MCF 10A (cell line): ENCODE results near the gene GADL1. TPM values are rescaled to one million over a fixed set of nuclear protein-coding genes. Genes with fewer than 3 reads are reported as not detected.

ENCODE experiments used
- BruUV-seq: library from RNA; stranded (reverse); fragments of 400-500 nt; replicated peaks from 2 replicates; lab custom pipeline; 2021; lab: Mats Ljungman, UMichigan
- CTCF ChIA-PET: fragments of 300-600 bp; sonication (Branson Sonifier 250); formaldehyde crosslinking; extraction: SDS; loops from one replicate; lab custom pipeline; 2021; ENCODE audit warnings: antibody characterized with exemption, inconsistent platforms; lab: Yijun Ruan, JAX
- POLR2A ChIA-PET: fragments of 300-600, 350-650 bp; sonication (Branson Sonifier 250); formaldehyde crosslinking; extraction: SDS; loops from one replicate; lab custom pipeline; 2020; ENCODE audit warnings: antibody characterized with exemption, inconsistent platforms; lab: Yijun Ruan, JAX
- DNase-seq: peaks from one replicate; pipeline ENCODE4 v3.0.0-alpha.2; 2018; ENCODE audit not compliant: unreplicated experiment
- H3K27ac Mint-ChIP-seq: one replicate; pipeline ENCODE4 v1.8.0; 2022; ENCODE audit warnings: mild to moderate bottlenecking, low read depth, mixed read lengths; ENCODE audit not compliant: unreplicated experiment
- H3K27me3 Mint-ChIP-seq: one replicate; pipeline ENCODE4 v1.8.0; 2022; ENCODE audit warnings: mixed read lengths; ENCODE audit not compliant: insufficient read depth, unreplicated experiment
- H3K36me3 Mint-ChIP-seq: one replicate; pipeline ENCODE4 v1.8.0; 2022; ENCODE audit warnings: mild to moderate bottlenecking, moderate library complexity, mixed read lengths; ENCODE audit not compliant: insufficient read depth, unreplicated experiment
- H3K4me1 Mint-ChIP-seq: one replicate; pipeline ENCODE4 v1.8.0; 2022; ENCODE audit warnings: mixed read lengths; ENCODE audit not compliant: insufficient read depth, unreplicated experiment
- H3K4me3 Mint-ChIP-seq: one replicate; pipeline ENCODE4 v1.8.0; 2022; ENCODE audit warnings: mild to moderate bottlenecking, moderate library complexity, mixed read lengths; ENCODE audit not compliant: unreplicated experiment
- H3K9me3 Mint-ChIP-seq: one replicate; pipeline ENCODE4 v1.8.0; 2022; ENCODE audit warnings: mixed read lengths; ENCODE audit not compliant: unreplicated experiment
- intact Hi-C: fragments of 100-400 bp; cut with micrococcal nuclease; formaldehyde crosslinking; loops from 2 replicates; pipeline ENCODE4 v1.14.1; 2022
- total RNA-seq: library from RNA; stranded (reverse); gene quantifications from 2 replicates; pipeline ENCODE4 v1.2.3, GENCODE V29; 2022
- TF ChIP-seq, protein P1 (sequence below): fragments of 200-600 bp; IDR thresholded peaks from one replicate; pipeline ENCODE4 v1.8.0; 2022; ENCODE audit warnings: antibody characterized with exemption, mild to moderate bottlenecking; ENCODE audit not compliant: unreplicated experiment

The GADL1 gene
- total RNA-seq, 1 experiment from 2014 or later: not detected

GRCh38 chr3:30747771-30748281 is 146.6 kb downstream of the GADL1 start:
- ChIA-PET POLR2A (interaction anchor here (0.7 kb wide), 1 partner anchor 496 kb away, joined by 3 read pairs; no protein-coding TSS in a partner anchor), CTCF (interaction anchor here (0.6 to 1.7 kb wide), 5 partner anchors 8 to 674 kb away, joined by 3 to 7 read pairs (median 4); no protein-coding TSS in a partner anchor)
- BruUV-seq: no TSS peak
- intact Hi-C loops: loop anchor here (1.0 to 2.0 kb wide), 5 partner anchors 55 to 735 kb away; no protein-coding TSS in a partner anchor
- Mint-ChIP-seq H3K4me3 (no peak overlapping the region), H3K9me3 (no peaks in the 10 kb centered on the region), H3K36me3 (no peaks in the 10 kb centered on the region), H3K27ac (no peak overlapping the region), H3K4me1 (peaks cover 6% of the 10 kb centered on the region), H3K27me3 (no peaks in the 10 kb centered on the region)
- TF ChIP-seq, protein P1, sequence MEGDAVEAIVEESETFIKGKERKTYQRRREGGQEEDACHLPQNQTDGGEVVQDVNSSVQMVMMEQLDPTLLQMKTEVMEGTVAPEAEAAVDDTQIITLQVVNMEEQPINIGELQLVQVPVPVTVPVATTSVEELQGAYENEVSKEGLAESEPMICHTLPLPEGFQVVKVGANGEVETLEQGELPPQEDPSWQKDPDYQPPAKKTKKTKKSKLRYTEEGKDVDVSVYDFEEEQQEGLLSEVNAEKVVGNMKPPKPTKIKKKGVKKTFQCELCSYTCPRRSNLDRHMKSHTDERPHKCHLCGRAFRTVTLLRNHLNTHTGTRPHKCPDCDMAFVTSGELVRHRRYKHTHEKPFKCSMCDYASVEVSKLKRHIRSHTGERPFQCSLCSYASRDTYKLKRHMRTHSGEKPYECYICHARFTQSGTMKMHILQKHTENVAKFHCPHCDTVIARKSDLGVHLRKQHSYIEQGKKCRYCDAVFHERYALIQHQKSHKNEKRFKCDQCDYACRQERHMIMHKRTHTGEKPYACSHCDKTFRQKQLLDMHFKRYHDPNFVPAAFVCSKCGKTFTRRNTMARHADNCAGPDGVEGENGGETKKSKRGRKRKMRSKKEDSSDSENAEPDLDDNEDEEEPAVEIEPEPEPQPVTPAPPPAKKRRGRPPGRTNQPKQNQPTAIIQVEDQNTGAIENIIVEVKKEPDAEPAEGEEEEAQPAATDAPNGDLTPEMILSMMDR: peak; percentile 60
- peak; percentile 58 for DNase-seq

DNA sequence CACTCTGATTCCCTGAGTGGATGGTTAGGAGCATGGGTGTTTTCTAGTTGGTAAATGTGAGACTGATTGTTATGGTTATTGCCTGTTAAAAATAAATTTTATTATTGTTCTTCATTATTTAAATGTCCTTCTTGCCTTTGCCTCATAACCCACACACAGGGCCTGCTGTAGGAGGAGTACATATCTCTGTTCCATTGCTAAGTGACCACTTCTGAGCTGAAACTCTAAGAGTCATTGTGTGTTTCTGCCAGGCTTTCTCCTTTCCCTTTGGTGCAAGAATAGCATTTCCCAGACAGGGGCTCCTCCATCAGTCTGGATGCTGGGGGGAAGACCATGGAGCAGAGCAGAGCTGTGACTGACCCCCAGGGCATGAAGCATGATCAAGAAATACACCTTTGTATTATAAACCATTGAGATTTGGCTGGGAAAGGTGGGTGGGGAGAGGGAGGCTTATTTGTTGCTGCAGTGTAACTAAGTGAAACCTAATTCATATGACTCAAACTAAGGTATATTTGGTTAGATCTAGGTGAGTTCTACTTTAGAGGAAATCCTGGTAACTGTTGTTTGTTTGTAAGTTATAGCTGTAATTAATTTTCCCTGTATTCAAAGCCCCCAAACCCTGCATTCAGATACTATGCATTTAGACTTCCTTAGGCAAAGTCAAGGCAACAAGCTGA is 150.7 kb downstream of the GADL1 start:
- no peaks in the 10 kb centered on the region for H3K27me3 Mint-ChIP-seq
- POLR2A ChIA-PET: no interaction called here
- intact Hi-C loops: no loop called here

GRCh38 chr3:30742796-30743619 is 151.5 kb downstream of the GADL1 start:
- no peak overlapping the region for H3K4me3 Mint-ChIP-seq
- BruUV-seq: no TSS peak
- no peaks in the 10 kb centered on the region for H3K27me3 Mint-ChIP-seq
- no peak overlapping the region for H3K27ac Mint-ChIP-seq
- CTCF ChIA-PET: interaction anchor here (0.6 to 1.3 kb wide), 2 partner anchors 389 to 544 kb away, joined by 3 read pairs; no protein-coding TSS in a partner anchor
- intact Hi-C loops: no loop called here
- TF ChIP-seq, protein P1: no peak
- no peaks in the 10 kb centered on the region for H3K36me3 Mint-ChIP-seq
- H3K9me3 Mint-ChIP-seq: no peaks in the 10 kb centered on the region
- no peaks in the 10 kb centered on the region for H3K4me1 Mint-ChIP-seq
- POLR2A ChIA-PET: no interaction called here
- DNase-seq: no peak

More for the DNA sequence above, 150.7 kb downstream of the GADL1 start:
- H3K4me3 Mint-ChIP-seq: no peak overlapping the region
- TF ChIP-seq, protein P1: no peak
- H3K27ac Mint-ChIP-seq: no peak overlapping the region
- no peak for DNase-seq
- H3K9me3 Mint-ChIP-seq: no peaks in the 10 kb centered on the region
- H3K4me1 Mint-ChIP-seq: no peaks in the 10 kb centered on the region
- H3K36me3 Mint-ChIP-seq: no peaks in the 10 kb centered on the region
- CTCF ChIA-PET: interaction anchor here (0.5 to 1.4 kb wide), 5 partner anchors 10 to 545 kb away, joined by 3 to 5 read pairs (median 3); no protein-coding TSS in a partner anchor
- no TSS peak for BruUV-seq

- BruUV-seq: no TSS peak
- no peak for DNase-seq
- TF ChIP-seq, protein P1: no peak
- CTCF ChIA-PET: interaction anchor here (0.5 kb wide), 1 partner anchor 1232 kb away, joined by 3 read pairs; no protein-coding TSS in a partner anchor
- Mint-ChIP-seq H3K4me1 (no peaks in the 10 kb centered on the region), H3K9me3 (no peaks in the 10 kb centered on the region), H3K27me3 (no peaks in the 10 kb centered on the region), H3K27ac (no peak overlapping the region), H3K36me3 (no peaks in the 10 kb centered on the region), H3K4me3 (no peak overlapping the region)
- intact Hi-C loops: no loop called here
- POLR2A ChIA-PET: no interaction called here
These were observed 152.6 kb downstream of the GADL1 start for GRCh38 chr3:30741889-30742288.
